B cell (primary cell): ENCODE results near the gene MOGAT1. TPM values are rescaled to one million over a fixed set of nuclear protein-coding genes. Genes with fewer than 3 reads are reported as not detected.

Experiments
- polyA plus RNA-seq: library from polyadenylated mRNA; depleted of rRNA; stranded (reverse); fragments of >200 nt; gene quantifications from 2 replicates; pipeline ENCODE4 v1.2.3, GENCODE V29; 2012
- total RNA-seq, 2 donors: library from RNA; stranded (reverse); fragments of 120-200 nt in 1 of 2; gene quantifications; 1 replicate in 1 of 2; 2 replicates in 1 of 2; pipeline versions ENCODE4 v1.2.3 to v1.2.4, GENCODE V29; 2013 to 2022

MOGAT1 gene
- total and polyA plus RNA-seq, 2 donors (not counting 1 experiment from before 2014, with no cell fraction given) = not detected

Other genes with a start within 250 kb of the MOGAT1 start
- 6.0 and 7.7 TPM in 2 replicates for gene SGPP2, start 247.1 kb upstream of the MOGAT1 start, total RNA-seq
- gene SGPP2, start 247.1 kb upstream of the MOGAT1 start, polyA plus RNA-seq = 0.52 and 1.5 TPM in 2 replicates
- 9.9 and 10.2 TPM in 2 replicates for gene FARSB, start 15.6 kb upstream of the MOGAT1 start, total RNA-seq
- gene FARSB, start 15.6 kb upstream of the MOGAT1 start, polyA plus RNA-seq = 7.9 and 9.2 TPM in 2 replicates
- gene ACSL3, start 189.4 kb downstream of the MOGAT1 start, total RNA-seq = 35.9 and 46.0 TPM in 2 replicates
- gene ACSL3, start 189.4 kb downstream of the MOGAT1 start, polyA plus RNA-seq = 6.7 and 14.8 TPM in 2 replicates